GM12878 (cell line): Measurements from ENCODE around the gene C10orf105. TPM values are rescaled to one million over a fixed set of nuclear protein-coding genes. Genes with fewer than 3 reads are reported as not detected.

Experiments
- BCL3 ChIP-seq: IDR thresholded peaks from 2 replicates; pipeline ENCODE4 v1.6.1; 2011; ENCODE audit warnings: borderline replicate concordance, low read depth, mild to moderate bottlenecking, moderate library complexity, low read length; ENCODE audit not compliant: insufficient read depth, poor library complexity, severe bottlenecking
- E2F8 ChIP-seq: fragments of 450-650 bp; IDR thresholded peaks from 2 replicates; pipeline ENCODE4 v1.6.1; 2018; ENCODE audit warnings: mild to moderate bottlenecking, low read depth, moderate library complexity; ENCODE audit not compliant: partially characterized antibody
- E4F1 ChIP-seq: fragments of 450-650 bp; IDR thresholded peaks from 2 replicates; pipeline ENCODE4 v1.6.1; 2018; ENCODE audit warnings: borderline replicate concordance, mild to moderate bottlenecking; ENCODE audit not compliant: partially characterized antibody
- EZH2 ChIP-seq: IDR thresholded peaks from 2 replicates; pipeline ENCODE4 v1.6.1; 2012; ENCODE audit warnings: low read depth, mild to moderate bottlenecking, control low read depth, inconsistent platforms, low read length, borderline replicate concordance; ENCODE audit not compliant: control insufficient read depth
- IRF5 ChIP-seq: fragments of 450-650 bp; IDR thresholded peaks from 2 replicates; pipeline ENCODE4 v1.6.1; 2017; ENCODE audit warnings: borderline replicate concordance
- KLF5 ChIP-seq: fragments of 450-650 bp; IDR thresholded peaks from 2 replicates; pipeline ENCODE4 v1.6.1; 2014; ENCODE audit warnings: mild to moderate bottlenecking; ENCODE audit not compliant: partially characterized antibody
- MTA2 ChIP-seq: fragments of 450-650 bp; IDR thresholded peaks from 2 replicates; pipeline ENCODE4 v1.6.1; 2016; ENCODE audit warnings: low read depth, mild to moderate bottlenecking, moderate library complexity
- NFXL1 ChIP-seq: fragments of 450-650 bp; IDR thresholded peaks from 2 replicates; pipeline ENCODE4 v1.6.1; 2017; ENCODE audit warnings: antibody characterized with exemption, mild to moderate bottlenecking, borderline replicate concordance
- SP1 ChIP-seq: IDR thresholded peaks from one replicate; pipeline ENCODE4 v1.6.1; 2011; ENCODE audit warnings: low read depth, low read length
- polyA plus RNA-seq, 11 experiments: library from polyadenylated mRNA; depleted of rRNA in 4 of 11; unstranded in 6 of 11; stranded (reverse) in 5 of 11; fragments of >200 nt; fragmentation: Nextera tagmentation in 4 of 11; fragmentation: Illumina TruSeq in 1 of 11; extraction: Ambion mirVana in 4 of 11; extraction: Trizol in 1 of 11; gene quantifications; 1 replicate in 1 of 11; 2 replicates in 10 of 11; pipeline versions ENCODE4 v1.2.1 to v1.2.3, GENCODE V29; 2011 to 2016; ENCODE audit warnings: inconsistent platforms in 2 of 11, missing spikeins in 2 of 11, low read depth in 1 of 11
- total RNA-seq, 4 experiments: library from RNA; depleted of rRNA in 3 of 4; stranded (reverse); fragments of >200 nt in 3 of 4; fragmentation: Illumina TruSeq in 1 of 4; extraction: Trizol in 1 of 4; gene quantifications; 2 replicates each; pipeline versions ENCODE4 v1.2.1 to v1.2.3, GENCODE V29; 2013 to 2021

C10orf105 gene
- total and polyA plus RNA-seq, 10 of the 15 experiments (the other 5 are each of a cell fraction or from before 2014, with no cell fraction given), result 0.04 to 0.06 (median 0.05) TPM; not detected in 7

- TF ChIP-seq E2F8, result peak; percentile 34
- peak; percentile 82 for TF ChIP-seq MTA2
- TF ChIP-seq SP1, result peak; percentile 76
- TF ChIP-seq EZH2, result no peak
- no peak for TF ChIP-seq IRF5
- no peak for TF ChIP-seq E4F1
- peak; percentile 76; the same call in 1 of the 2 replicates for TF ChIP-seq NFXL1
- TF ChIP-seq KLF5, result no peak
- peak; percentile 75 for TF ChIP-seq BCL3
These were observed 25.0 kb downstream of the C10orf105 start (continued) for GRCh38 chr10:71694567-71694968.
